Breast epithelium (tissue), 3 donors: ENCODE results near the gene WFIKKN2.

Source experiments
- POLR2A ChIP-seq: fragments of 450-650 bp; IDR thresholded peaks from one replicate; pipeline ENCODE4 v1.6.1; 2016; ENCODE audit warnings: antibody characterized with exemption, mild to moderate bottlenecking, moderate library complexity
- TF ChIP-seq, protein P1 (sequence below), 3 donors: fragments of 450-650 bp; IDR thresholded peaks; one replicate each; pipeline ENCODE4 v1.5.1; 2016 to 2017; ENCODE audit warnings: antibody characterized with exemption in 3 of 3, mild to moderate bottlenecking in 3 of 3, moderate library complexity in 3 of 3

- no peak for TF ChIP-seq POLR2A
- TF ChIP-seq, protein P1, sequence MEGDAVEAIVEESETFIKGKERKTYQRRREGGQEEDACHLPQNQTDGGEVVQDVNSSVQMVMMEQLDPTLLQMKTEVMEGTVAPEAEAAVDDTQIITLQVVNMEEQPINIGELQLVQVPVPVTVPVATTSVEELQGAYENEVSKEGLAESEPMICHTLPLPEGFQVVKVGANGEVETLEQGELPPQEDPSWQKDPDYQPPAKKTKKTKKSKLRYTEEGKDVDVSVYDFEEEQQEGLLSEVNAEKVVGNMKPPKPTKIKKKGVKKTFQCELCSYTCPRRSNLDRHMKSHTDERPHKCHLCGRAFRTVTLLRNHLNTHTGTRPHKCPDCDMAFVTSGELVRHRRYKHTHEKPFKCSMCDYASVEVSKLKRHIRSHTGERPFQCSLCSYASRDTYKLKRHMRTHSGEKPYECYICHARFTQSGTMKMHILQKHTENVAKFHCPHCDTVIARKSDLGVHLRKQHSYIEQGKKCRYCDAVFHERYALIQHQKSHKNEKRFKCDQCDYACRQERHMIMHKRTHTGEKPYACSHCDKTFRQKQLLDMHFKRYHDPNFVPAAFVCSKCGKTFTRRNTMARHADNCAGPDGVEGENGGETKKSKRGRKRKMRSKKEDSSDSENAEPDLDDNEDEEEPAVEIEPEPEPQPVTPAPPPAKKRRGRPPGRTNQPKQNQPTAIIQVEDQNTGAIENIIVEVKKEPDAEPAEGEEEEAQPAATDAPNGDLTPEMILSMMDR (IDR thresholded peaks at IDR 0.05): no peak
Measured at GRCh38 chr17:50861822-50862528, 26.6 kb downstream of the WFIKKN2 start.
